Measurements from ENCODE around the gene B3GAT3.
"Not testable (repeated sequence)": the region's sequence is repeated elsewhere in the genome, so short reads cannot be mapped to it uniquely, and the experiment has no call there.

The B3GAT3 gene

GRCh38 chr11:62645946-62646824, 24.4 kb upstream of the B3GAT3 start, which contains the start of gene GANAB:
TSS of gene GANAB (minus strand) at chr11:62646613. CDS start at chr11:62646599, 14 bp downstream.
- peak; percentile 99 for DNase-seq

DNA sequence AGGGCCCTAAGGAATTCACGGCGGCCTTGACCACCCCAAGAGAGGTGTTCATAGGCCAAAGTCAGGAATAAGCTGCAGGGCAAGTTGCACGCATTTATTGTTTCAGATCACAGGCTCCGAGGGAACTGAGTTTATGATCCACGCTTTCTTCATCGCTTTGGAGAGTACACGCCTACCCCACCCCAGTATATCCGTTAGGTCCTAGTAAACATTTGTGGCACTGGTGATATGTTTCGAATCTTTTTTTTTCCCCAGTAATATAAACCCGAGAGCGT, 23.8 kb upstream of the B3GAT3 start:
- peak; percentile 24 for DNase-seq

DNA sequence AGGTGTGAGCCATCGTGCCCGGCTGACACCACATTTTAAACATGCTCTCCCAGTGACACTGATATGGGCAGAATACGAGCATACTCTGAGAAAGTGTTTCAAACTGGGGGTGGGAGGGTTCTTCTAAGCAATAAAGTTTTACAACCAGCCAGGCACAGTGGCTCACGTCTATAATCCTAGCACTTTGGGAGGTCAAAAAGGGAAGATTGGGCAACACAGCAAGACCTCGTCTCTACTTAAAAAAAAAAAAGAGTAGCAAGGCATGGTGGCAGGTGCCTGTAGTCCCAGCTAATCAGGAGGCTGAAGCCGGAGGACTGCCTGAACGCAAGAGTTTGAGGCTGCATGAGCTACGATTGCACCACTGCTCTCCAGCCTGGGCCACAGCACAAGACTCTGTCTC, 22.4 kb upstream of the B3GAT3 start:
- DNase-seq, result no peak

DNA sequence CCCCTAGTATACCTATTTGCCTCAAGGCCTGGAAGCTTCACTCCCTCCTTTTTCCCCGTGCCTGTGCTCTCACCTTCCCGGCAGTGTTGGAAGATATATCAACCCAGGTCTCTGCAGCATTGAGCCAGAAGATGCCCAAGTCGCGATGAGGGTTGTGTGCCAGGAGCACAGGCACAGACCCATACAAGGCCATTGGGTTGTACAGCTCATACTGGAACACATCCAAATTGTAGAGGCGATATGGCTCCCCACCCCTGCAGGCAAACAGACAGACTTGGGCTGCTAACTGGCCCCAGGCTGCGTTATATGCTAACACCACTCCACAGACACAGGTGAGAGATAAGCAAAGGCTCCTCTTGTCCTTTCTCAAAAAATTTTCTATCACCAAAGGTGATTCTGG, 10.7 kb upstream of the B3GAT3 start:
- DNase-seq, result no peak

- no peak for DNase-seq
Measured at GRCh38 chr11:62627713-62628112, 5.9 kb upstream of the B3GAT3 start.

- DNase-seq, result no peak
Measured at GRCh38 chr11:62622476-62623089, 797 bp upstream of the B3GAT3 start.

DNA sequence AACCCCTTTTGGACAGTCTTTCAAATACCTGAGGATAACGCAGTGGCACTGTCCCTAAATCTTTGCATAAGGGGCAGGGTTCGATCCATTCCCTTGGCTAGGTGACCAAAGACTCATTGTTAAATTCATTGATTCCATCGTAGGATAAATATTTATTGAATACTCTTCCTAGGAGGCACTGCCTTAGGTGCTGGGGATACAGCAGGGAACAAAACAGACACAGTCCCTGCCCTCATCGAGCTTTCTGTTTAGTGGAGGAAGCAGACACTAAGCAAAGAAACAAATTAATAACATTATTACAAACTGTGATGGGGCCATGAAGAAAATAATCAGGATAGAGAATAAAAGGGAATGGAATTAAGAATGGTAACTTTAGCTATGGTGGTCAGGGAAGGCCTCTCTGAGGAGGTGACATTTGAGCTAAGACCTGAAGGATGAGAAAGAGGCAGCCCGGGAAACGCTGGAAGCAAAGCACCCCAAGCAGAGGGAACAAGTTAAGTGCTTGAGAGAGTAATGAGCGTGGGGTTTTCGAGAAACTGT, 689 bp downstream of the B3GAT3 start:
- DNase-seq, result no peak

- not testable (repeated sequence) for DNase-seq
Measured at GRCh38 chr11:62616957-62617356, 4.8 kb downstream of the B3GAT3 start.

- DNase-seq, result no peak
Measured at GRCh38 chr11:62615521-62615920, 6.3 kb downstream of the B3GAT3 start.

- DNase-seq, result no peak
Measured at GRCh38 chr11:62614275-62614674, 7.5 kb downstream of the B3GAT3 start.

DNA sequence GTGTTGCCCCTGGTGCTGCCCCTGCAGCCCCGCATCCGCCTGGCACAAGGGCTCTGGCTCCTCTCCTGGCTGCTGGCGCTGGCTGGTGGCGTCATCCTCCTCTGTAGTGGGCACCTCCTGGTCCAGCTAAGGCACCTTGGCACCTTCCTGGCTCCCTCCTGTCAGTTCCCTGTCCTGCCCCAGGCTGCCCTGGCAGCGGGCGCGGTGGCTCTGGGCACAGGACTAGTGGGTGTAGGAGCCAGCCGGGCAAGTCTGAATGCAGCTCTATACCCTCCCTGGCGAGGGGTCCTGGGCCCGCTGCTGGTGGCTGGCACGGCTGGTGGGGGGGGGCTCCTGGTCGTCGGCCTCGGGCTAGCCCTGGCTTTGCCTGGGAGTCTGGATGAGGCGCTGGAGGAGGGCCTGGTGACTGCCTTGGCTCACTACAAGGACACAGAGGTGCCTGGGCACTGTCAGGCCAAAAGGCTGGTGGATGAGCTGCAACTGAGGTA, 8.5 kb downstream of the B3GAT3 start:
- no peak for DNase-seq

DNA sequence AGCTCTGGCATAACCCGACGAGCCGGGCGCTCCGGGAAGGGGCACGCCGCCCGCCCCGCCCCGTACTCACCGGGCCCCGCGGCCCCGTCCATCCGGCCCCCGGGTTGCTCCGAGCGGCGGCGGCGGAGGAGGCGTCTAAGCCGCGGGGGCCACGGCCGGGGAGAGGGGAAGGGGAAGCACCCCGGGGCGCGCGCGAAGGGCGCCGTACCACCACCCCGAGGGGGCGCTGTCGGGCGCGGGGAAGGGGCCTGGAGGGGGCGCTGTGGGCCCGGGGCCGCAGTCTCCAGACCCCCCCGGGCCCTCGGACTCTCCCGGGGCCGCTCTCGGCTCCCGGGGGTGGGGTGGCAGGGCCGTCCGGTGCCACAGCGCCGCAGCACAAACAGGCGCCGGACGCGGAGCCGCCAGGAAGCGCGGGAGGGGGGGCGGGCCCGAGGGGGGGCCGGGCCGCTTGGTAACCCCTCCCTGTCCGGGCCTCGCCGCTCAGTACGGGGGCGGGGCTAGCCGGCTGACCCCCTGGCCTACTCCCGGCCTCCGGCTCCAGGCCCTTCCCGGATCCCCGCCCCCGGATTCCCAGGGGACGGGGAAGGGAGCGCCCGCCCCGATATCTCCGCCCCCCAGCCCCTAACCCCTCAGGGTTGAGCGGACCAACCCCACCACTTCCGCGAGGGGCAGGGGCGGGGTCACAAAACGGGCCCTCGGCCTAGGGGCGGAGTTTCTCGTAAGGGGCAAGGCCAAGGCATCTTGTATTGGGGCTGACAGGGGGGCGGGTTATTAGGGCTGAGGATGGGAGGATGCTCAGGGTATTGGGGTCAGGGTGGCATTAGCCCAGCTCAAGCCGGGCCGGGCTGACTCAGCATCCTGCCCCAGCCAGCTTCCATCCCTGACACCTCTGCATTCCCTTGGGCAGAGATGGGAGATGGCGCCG, 9.2 kb downstream of the B3GAT3 start, which contains the start of the genes EML3 and ROM1:
Gene EML3, minus strand, starts transcription at position 410 of the 925 bp plus-strand sequence. Its CDS starts 318 bp downstream, at position 92.
Gene ROM1, plus strand, starts transcription at position 892 of the 925 bp plus-strand sequence. Its CDS starts 25 bp downstream, at position 917.
- peak; percentile 57 for DNase-seq

GRCh38 chr11:62611705-62612365, 10.0 kb downstream of the B3GAT3 start:
- no peak for DNase-seq

DNA sequence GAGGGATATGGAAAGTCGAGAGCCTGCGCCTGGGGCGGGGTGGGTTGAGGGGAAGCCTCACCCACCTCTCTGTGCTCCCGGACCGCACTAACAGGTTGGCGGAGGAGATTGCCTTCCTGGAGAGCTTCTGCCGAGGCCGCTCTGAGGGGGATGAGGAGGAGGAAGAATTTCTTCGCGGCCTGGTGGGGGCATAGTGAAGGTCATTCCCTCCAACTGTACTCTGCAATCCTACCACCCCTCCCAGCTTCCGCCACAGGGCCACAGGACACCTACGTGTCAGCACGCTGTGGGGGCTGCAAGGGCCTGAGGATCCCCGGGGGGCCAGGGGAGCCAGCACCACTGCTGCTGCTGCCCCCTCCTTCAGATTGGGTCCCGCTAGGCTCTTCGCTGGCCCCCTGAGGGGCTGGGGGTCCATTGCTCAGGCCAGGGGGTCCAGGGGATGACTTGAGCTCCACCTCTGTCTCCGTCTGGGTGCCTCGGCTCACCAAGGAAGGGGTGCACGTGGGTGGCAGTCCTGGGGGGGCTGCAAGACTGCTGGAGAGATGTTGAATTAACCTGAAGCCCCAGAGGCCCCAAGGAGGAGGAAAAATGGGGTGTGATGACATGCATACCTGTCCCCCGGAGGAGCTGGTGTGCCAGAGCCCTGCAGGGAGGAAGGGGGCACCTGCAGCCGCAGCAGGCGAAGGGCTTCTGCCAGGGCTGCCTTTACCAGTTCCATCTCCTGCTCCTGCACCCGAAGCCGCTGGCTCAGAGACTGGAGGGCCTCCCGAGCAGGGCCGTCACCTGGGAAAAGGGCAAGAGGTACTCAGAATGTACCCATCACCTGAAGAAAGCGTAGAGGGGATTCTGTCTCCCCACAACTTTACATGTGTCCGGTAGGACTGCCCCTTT, 10.7 kb downstream of the B3GAT3 start:
- no peak for DNase-seq

DNA sequence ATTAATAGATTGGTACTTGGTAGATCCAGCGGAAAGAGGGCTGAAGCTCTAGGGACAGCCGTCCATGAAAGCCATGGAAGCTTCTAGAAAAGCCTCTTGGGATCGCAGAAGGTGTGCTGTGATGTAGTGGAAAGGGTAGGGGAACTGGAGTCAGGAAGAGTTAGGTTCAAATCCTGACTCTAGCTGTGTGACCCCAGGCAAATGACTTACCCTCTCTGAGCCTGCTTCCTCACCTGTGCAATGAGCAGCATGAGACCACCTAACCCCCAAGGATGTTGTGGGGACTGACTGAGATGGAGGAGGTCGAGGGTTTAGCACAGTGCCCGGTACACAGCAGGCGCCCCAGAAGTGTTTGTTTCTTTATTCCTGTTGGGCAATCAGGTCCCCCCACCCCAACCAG, 11.4 kb downstream of the B3GAT3 start:
- no peak for DNase-seq

- DNase-seq, result no peak
Measured at GRCh38 chr11:62608776-62609175, 13.0 kb downstream of the B3GAT3 start.

DNA sequence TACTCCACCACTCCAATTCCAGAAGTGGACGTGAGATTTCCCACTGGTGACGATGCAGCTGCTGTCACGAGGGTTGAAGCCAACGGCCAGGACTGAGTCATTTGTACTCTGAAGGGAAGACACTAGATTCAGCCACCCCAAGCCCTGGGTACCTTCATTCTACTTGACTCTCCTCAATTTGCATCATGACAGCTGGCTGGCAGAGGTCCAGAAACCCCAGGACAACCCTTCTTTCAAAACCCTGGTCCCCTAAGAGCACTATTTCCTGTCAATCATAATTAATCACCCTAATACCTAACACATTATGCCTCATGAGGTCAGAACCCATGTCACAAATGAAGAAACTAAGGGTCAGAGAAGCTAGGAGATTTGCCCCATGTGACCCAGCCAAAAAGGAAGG, 14.1 kb downstream of the B3GAT3 start:
- DNase-seq, result no peak

- no peak for DNase-seq
Measured at GRCh38 chr11:62605902-62606301, 15.9 kb downstream of the B3GAT3 start.

- DNase-seq, result no peak
Measured at GRCh38 chr11:62605467-62605866, 16.3 kb downstream of the B3GAT3 start.

- peak; percentile 33 for DNase-seq
Measured at GRCh38 chr11:62604460-62605120, 17.2 kb downstream of the B3GAT3 start.
